ENCODE results near the gene ILRUN.
"Not testable (repeated sequence)": the region's sequence is repeated elsewhere in the genome, so short reads cannot be mapped to it uniquely, and the experiment has no call there.

ILRUN gene

GRCh38 chr6:34696739-34697543 is at the start of gene ILRUN:
TSS of gene ILRUN (minus strand) at chr6:34696767. CDS start at chr6:34696603, 164 bp downstream.
- DNase-seq: peak; percentile 92 to 99 (median 96)
- intact Hi-C loops (cut with DNase I): loop anchor here (5.0 kb wide), 1 partner anchor 60 kb away; the partner anchor contains the start of gene SNRPC

GRCh38 chr6:34745277-34746103 is 48.9 kb upstream of the ILRUN start:
- no peak for DNase-seq
- intact Hi-C loops (cut with DNase I): no loop called here

- DNase-seq: peak in 1 of 42 donors; percentile 19
- intact Hi-C loops (cut with DNase I): not testable (repeated sequence)
These were observed 47.7 kb upstream of the ILRUN start for GRCh38 chr6:34744294-34744647.

GRCh38 chr6:34743625-34744293 is 47.2 kb upstream of the ILRUN start:
- DNase-seq: no peak
- intact Hi-C loops (cut with DNase I): no loop called here

GRCh38 chr6:34742094-34742493 is 45.5 kb upstream of the ILRUN start:
- intact Hi-C loops (cut with DNase I): no loop called here

GRCh38 chr6:34736823-34737222 is 40.3 kb upstream of the ILRUN start:
- DNase-seq: no peak
- intact Hi-C loops (cut with DNase I): no loop called here

More at GRCh38 chr6:34742094-34742493, 45.5 kb upstream of the ILRUN start:
- DNase-seq: no peak

GRCh38 chr6:34731393-34732060 is 35.0 kb upstream of the ILRUN start:
- intact Hi-C loops (cut with DNase I): no loop called here
- DNase-seq: no peak

- DNase-seq: no peak
- intact Hi-C loops (cut with DNase I): no loop called here
These were observed 33.3 kb upstream of the ILRUN start for GRCh38 chr6:34729631-34730470.

GRCh38 chr6:34726055-34726454 is 29.5 kb upstream of the ILRUN start:
- intact Hi-C loops (cut with DNase I): no loop called here
- no peak for DNase-seq

GRCh38 chr6:34723203-34723602 is 26.6 kb upstream of the ILRUN start:
- DNase-seq: no peak
- intact Hi-C loops (cut with DNase I): no loop called here

- DNase-seq: no peak
- intact Hi-C loops (cut with DNase I): no loop called here
These were observed 25.9 kb upstream of the ILRUN start for GRCh38 chr6:34722451-34722850.

- DNase-seq; intact Hi-C loops (cut with DNase I): not testable (repeated sequence)
These were observed 23.6 kb upstream of the ILRUN start for GRCh38 chr6:34720160-34720559.

GRCh38 chr6:34719646-34720045 is 23.1 kb upstream of the ILRUN start:
- DNase-seq; intact Hi-C loops (cut with DNase I): not testable (repeated sequence)

GRCh38 chr6:34718976-34719375 is 22.4 kb upstream of the ILRUN start:
- intact Hi-C loops (cut with DNase I): no loop called here
- no peak for DNase-seq

- no peak for DNase-seq
- intact Hi-C loops (cut with DNase I): no loop called here
These were observed 20.9 kb upstream of the ILRUN start for GRCh38 chr6:34717466-34717865.

- DNase-seq: no peak
- intact Hi-C loops (cut with DNase I): no loop called here
These were observed 18.1 kb upstream of the ILRUN start for GRCh38 chr6:34714663-34715062.

- intact Hi-C loops (cut with DNase I); DNase-seq: not testable (repeated sequence)
These were observed 16.3 kb upstream of the ILRUN start for GRCh38 chr6:34712881-34713280.

GRCh38 chr6:34709386-34709785 is 12.8 kb upstream of the ILRUN start:
- DNase-seq: peak; percentile 14 to 79 (median 50)
- intact Hi-C loops (cut with DNase I): no loop called here
